CD14-positive monocyte (primary cell): Measurements from ENCODE around the gene INHBC. TPM values are rescaled to one million over a fixed set of nuclear protein-coding genes. Genes with fewer than 3 reads are reported as not detected.

ENCODE experiments used
- DNase-seq, 3 donors: peaks; one replicate each; pipeline ENCODE4 v3.0.0-alpha.2; 2011 to 2022
- H2AFZ ChIP-seq: 2 replicates; pipeline ENCODE4 v1.6.0; 2012; ENCODE audit warnings: mild to moderate bottlenecking, low read depth, low read length, inconsistent platforms; ENCODE audit not compliant: insufficient read depth, poor library complexity, severe bottlenecking
- H3K27ac ChIP-seq, 2 donors: 1 replicate in 1 of 2; 2 replicates in 1 of 2; pipeline ENCODE4 v1.5.1; 2012 to 2013; ENCODE audit warnings: low read length in 2 of 2, control low read depth in 1 of 2, inconsistent platforms in 1 of 2, low read depth in 1 of 2, mild to moderate bottlenecking in 1 of 2
- H3K27me3 ChIP-seq, 2 donors: one replicate each; pipeline versions ENCODE4 v1.6.0 to v1.6.1; 2011 to 2013; ENCODE audit warnings: low read length in 2 of 2; ENCODE audit not compliant: control insufficient read depth in 2 of 2, insufficient read depth in 2 of 2
- H3K36me3 ChIP-seq, 2 donors: replicated peaks in 1 of 2; 1 replicate in 1 of 2; 2 replicates in 1 of 2; pipeline versions ENCODE4 v1.5.1 to v1.6.1; 2012 to 2013; ENCODE audit warnings: low read length in 2 of 2, control low read depth in 1 of 2, inconsistent platforms in 1 of 2, mild to moderate bottlenecking in 1 of 2; ENCODE audit not compliant: insufficient read depth in 2 of 2, control insufficient read depth in 1 of 2
- H3K4me1 ChIP-seq, 2 donors: 1 replicate in 1 of 2; 2 replicates in 1 of 2; pipeline versions ENCODE4 v1.5.1 to v1.6.1; 2012 to 2013; ENCODE audit warnings: low read length in 2 of 2, control low read depth in 1 of 2, inconsistent platforms in 1 of 2, mild to moderate bottlenecking in 1 of 2, moderate library complexity in 1 of 2; ENCODE audit not compliant: insufficient read depth in 2 of 2, control insufficient read depth in 1 of 2
- H3K4me2 ChIP-seq: replicated peaks from 2 replicates; pipeline ENCODE3; 2012; ENCODE audit warnings: low read length, moderate library complexity, mild to moderate bottlenecking; ENCODE audit not compliant: poor library complexity, severe bottlenecking; ENCODE audit errors: extremely low read depth
- H3K4me3 ChIP-seq, 3 experiments: fragments of 200-600 bp in 1 of 3; sonication (generic) in 1 of 3; replicated peaks in 1 of 3; 1 replicate in 2 of 3; 2 replicates in 1 of 3; pipeline ENCODE4 v1.5.1; 2011 to 2013; ENCODE audit warnings: low read length in 3 of 3, mild to moderate bottlenecking in 3 of 3, control low read depth in 2 of 3, low read depth in 2 of 3, inconsistent platforms in 1 of 3, moderate library complexity in 1 of 3
- H3K79me2 ChIP-seq: 2 replicates; pipeline ENCODE4 v1.6.0; 2012; ENCODE audit warnings: mild to moderate bottlenecking, control low read depth, inconsistent platforms, low read length, moderate library complexity; ENCODE audit not compliant: insufficient read depth
- H3K9ac ChIP-seq: 2 replicates; pipeline ENCODE4 v1.6.0; 2017; ENCODE audit warnings: low read length, mild to moderate bottlenecking; ENCODE audit not compliant: insufficient read depth, poor library complexity, severe bottlenecking
- H3K9me3 ChIP-seq, 2 donors: replicated peaks in 1 of 2; 1 replicate in 1 of 2; 2 replicates in 1 of 2; pipeline versions ENCODE4 v1.5.1 to v1.6.1; 2012 to 2013; ENCODE audit warnings: low read length in 2 of 2, control low read depth in 1 of 2; ENCODE audit not compliant: control insufficient read depth in 1 of 2, insufficient read depth in 1 of 2
- H4K20me1 ChIP-seq: 2 replicates; pipeline ENCODE4 v1.6.0; 2012; ENCODE audit warnings: mild to moderate bottlenecking, low read length, control low read depth, moderate library complexity; ENCODE audit not compliant: insufficient read depth
- H3K27ac Mint-ChIP-seq, 7 donors: one replicate each; pipeline ENCODE4 v1.8.0; 2020; ENCODE audit warnings: mild to moderate bottlenecking in 7 of 7, mixed read lengths in 7 of 7, moderate library complexity in 6 of 7, inconsistent platforms in 2 of 7
- H3K27me3 Mint-ChIP-seq, 3 donors: one replicate each; pipeline ENCODE4 v1.8.0; 2021 to 2022; ENCODE audit warnings: low read depth in 3 of 3, mild to moderate bottlenecking in 3 of 3, mixed read lengths in 3 of 3, moderate library complexity in 3 of 3, inconsistent platforms in 1 of 3
- H3K36me3 Mint-ChIP-seq, 2 donors: one replicate each; pipeline ENCODE4 v1.8.0; 2020; ENCODE audit warnings: mixed read lengths in 2 of 2, inconsistent platforms in 1 of 2, mild to moderate bottlenecking in 1 of 2
- H3K4me1 Mint-ChIP-seq: one replicate; pipeline ENCODE4 v1.8.0; 2020; ENCODE audit warnings: mild to moderate bottlenecking, mixed read lengths
- H3K4me3 Mint-ChIP-seq, 2 donors: one replicate each; pipeline ENCODE4 v1.8.0; 2020; ENCODE audit warnings: mild to moderate bottlenecking in 2 of 2, mixed read lengths in 2 of 2, moderate library complexity in 1 of 2
- H3K9me3 Mint-ChIP-seq, 7 donors: one replicate each; pipeline ENCODE4 v1.8.0; 2020 to 2022; ENCODE audit warnings: mixed read lengths in 7 of 7, mild to moderate bottlenecking in 6 of 7, moderate library complexity in 6 of 7, inconsistent platforms in 2 of 7
- WGBS: methylation state at CpG from one replicate; pipeline ENCODE4 v1.1.5; 2013; ENCODE audit warnings: missing lambda C conversion rate; ENCODE audit not compliant: insufficient coverage; 5-methylcytosine and 5-hydroxymethylcytosine counted together
- intact Hi-C, 2 donors: fragments of 100-400 bp; cut with micrococcal nuclease; formaldehyde crosslinking; loops; one replicate each; pipeline versions ENCODE4 v1.15.0 to v1.15.1; 2023
- polyA plus RNA-seq, 3 donors: library from polyadenylated mRNA; depleted of rRNA in 1 of 3; unstranded in 2 of 3; stranded (reverse) in 1 of 3; fragments of 300-500 nt in 2 of 3; fragments of >200 nt in 1 of 3; fragmentation: Illumina TruSeq in 2 of 3; gene quantifications; 1 replicate in 2 of 3; 2 replicates in 1 of 3; pipeline ENCODE4 v1.2.3, GENCODE V29; 2012 to 2021
- TF ChIP-seq, protein P1 (sequence below): fragments of 200-600 bp; IDR thresholded peaks from one replicate; pipeline ENCODE4 v1.8.0; 2022; ENCODE audit warnings: antibody characterized with exemption, mild to moderate bottlenecking

INHBC gene
- polyA plus RNA-seq, 3 donors, result not detected

DNA sequence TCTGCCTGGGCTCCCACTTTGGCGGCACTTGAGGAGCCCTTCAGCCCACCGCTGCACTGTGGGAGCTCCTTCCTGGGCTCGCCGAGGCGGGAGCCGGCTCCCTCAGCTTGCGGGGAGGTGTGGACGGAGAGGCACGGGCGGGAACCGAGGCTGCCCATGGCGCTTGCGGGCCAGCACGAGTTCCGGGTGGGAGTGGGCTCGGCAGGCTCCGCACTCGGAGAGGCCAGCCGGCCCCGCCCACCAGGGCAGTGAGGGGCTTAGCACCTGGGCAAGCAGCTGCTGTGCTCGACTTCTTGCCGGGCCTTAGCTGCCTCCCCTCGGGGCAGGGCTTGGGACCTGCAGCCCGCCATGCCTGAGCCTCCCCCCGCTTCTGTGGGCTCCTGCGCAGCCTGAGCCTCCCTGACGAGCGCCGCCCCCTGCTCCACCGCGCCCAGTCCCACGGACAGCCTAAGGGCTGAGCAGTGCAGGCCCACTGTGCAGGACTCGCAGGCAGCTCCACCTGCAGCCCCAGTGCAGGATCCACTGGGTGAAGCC lies 48.3 kb upstream of the INHBC start:
- Histone ChIP-seq H3K36me3 (peaks cover 25 to 49% of the 10 kb centered on the region in 2 donors), H2AFZ (no peak overlapping the region), H3K27me3 (no peaks in the 10 kb centered on the region), H3K4me1 (no peaks in the 10 kb centered on the region), H4K20me1 (peaks cover 23% of the 10 kb centered on the region), H3K4me2 (no peak overlapping the region), H3K9ac (no peak overlapping the region), H3K79me2 (peaks cover 10% of the 10 kb centered on the region), H3K4me3 (no peak overlapping the region), H3K27ac (no peak overlapping the region), H3K9me3 (no peaks in the 10 kb centered on the region)
- DNase-seq, result no peak
- peaks cover 0 to 5% (median 0%) of the 10 kb centered on the region in 7 donors for H3K9me3 Mint-ChIP-seq
- 98% methylated on average over 32 of the region's 33 CpGs for WGBS
- H3K27me3 Mint-ChIP-seq, result peaks cover 0 to 3% (median 0%) of the 10 kb centered on the region in 3 donors
- H3K27ac Mint-ChIP-seq, result no peak overlapping the region
- H3K4me3 Mint-ChIP-seq, result no peak overlapping the region
- peaks cover 32 to 64% of the 10 kb centered on the region in 2 donors for H3K36me3 Mint-ChIP-seq
- intact Hi-C loops, result no loop called here
- H3K4me1 Mint-ChIP-seq, result no peaks in the 10 kb centered on the region
- TF ChIP-seq, protein P1, sequence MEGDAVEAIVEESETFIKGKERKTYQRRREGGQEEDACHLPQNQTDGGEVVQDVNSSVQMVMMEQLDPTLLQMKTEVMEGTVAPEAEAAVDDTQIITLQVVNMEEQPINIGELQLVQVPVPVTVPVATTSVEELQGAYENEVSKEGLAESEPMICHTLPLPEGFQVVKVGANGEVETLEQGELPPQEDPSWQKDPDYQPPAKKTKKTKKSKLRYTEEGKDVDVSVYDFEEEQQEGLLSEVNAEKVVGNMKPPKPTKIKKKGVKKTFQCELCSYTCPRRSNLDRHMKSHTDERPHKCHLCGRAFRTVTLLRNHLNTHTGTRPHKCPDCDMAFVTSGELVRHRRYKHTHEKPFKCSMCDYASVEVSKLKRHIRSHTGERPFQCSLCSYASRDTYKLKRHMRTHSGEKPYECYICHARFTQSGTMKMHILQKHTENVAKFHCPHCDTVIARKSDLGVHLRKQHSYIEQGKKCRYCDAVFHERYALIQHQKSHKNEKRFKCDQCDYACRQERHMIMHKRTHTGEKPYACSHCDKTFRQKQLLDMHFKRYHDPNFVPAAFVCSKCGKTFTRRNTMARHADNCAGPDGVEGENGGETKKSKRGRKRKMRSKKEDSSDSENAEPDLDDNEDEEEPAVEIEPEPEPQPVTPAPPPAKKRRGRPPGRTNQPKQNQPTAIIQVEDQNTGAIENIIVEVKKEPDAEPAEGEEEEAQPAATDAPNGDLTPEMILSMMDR, result no peak

DNA sequence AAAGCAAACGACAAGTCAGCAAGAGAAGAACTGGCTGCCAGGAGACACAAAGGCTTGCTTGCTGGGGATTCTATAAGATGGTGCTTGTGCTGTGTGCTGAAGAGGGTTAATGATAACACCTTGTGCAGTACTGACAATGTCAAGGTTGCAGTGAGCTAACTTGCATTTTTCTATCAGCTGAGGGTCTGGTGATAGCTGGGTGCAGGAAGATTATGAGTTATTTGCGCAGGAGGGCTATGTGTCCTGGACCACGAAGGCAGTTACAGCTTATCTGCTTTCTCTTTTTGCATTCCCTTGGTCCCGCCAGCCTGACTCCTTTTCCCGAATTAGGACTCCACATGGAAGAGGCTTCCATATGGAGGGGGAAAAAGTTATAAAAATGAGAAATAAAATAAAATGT lies 46.2 kb upstream of the INHBC start:
- no peaks in the 10 kb centered on the region for H3K4me1 ChIP-seq
- H3K36me3 ChIP-seq, result peaks cover 32 to 69% of the 10 kb centered on the region in 2 donors
- Mint-ChIP-seq H3K27ac (no peak overlapping the region), H3K27me3 (peaks cover 0 to 1% (median 0%) of the 10 kb centered on the region in 3 donors), H3K36me3 (peaks cover 41 to 70% of the 10 kb centered on the region in 2 donors), H3K4me3 (no peak overlapping the region), H3K9me3 (peaks cover 0 to 5% (median 0%) of the 10 kb centered on the region in 7 donors), H3K4me1 (no peaks in the 10 kb centered on the region)
- peaks cover 13% of the 10 kb centered on the region for H3K79me2 ChIP-seq
- H3K4me3 ChIP-seq, result no peak overlapping the region
- intact Hi-C loops, result no loop called here
- H3K27me3 ChIP-seq, result no peaks in the 10 kb centered on the region
- H3K9me3 ChIP-seq, result no peaks in the 10 kb centered on the region
- TF ChIP-seq, protein P1, result no peak
- H3K9ac ChIP-seq, result no peak overlapping the region
- no peak overlapping the region for H3K27ac ChIP-seq
- H3K4me2 ChIP-seq, result no peak overlapping the region
- no peak for DNase-seq
- no peak overlapping the region for H2AFZ ChIP-seq
- WGBS, result 100% methylated on average over 2 of the region's 5 CpGs
- peaks cover 21% of the 10 kb centered on the region for H4K20me1 ChIP-seq
